PFSK-1 (cell line): ENCODE results near the gene SPATA31D4.

Experiments used
- FOXP2 ChIP-seq: optimal IDR thresholded peaks from 2 replicates; pipeline ENCODE3; 2011; ENCODE audit warnings: borderline replicate concordance, control low read depth, inconsistent platforms; ENCODE audit not compliant: insufficient read depth; ENCODE audit errors: extremely low read length, extremely low read depth
- POLR2AphosphoS5 ChIP-seq: IDR thresholded peaks from 2 replicates; pipeline ENCODE4 v1.6.1; 2012; ENCODE audit warnings: low read depth, mild to moderate bottlenecking, control low read depth, low read length, moderate library complexity
- REST ChIP-seq, 2 experiments: IDR thresholded peaks; 2 replicates each; pipeline versions ENCODE4 v1.6.1 to v1.8.0; 2011 to 2012; ENCODE audit warnings: low read depth in 2 of 2, low read length in 2 of 2, control low read depth in 1 of 2, inconsistent platforms in 1 of 2, mild to moderate bottlenecking in 1 of 2, moderate library complexity in 1 of 2; ENCODE audit not compliant: insufficient read depth in 1 of 2
- SIN3A ChIP-seq: IDR thresholded peaks from 2 replicates; pipeline ENCODE4 v1.6.1; 2012; ENCODE audit warnings: mild to moderate bottlenecking, low read length, moderate library complexity, borderline replicate concordance; ENCODE audit not compliant: insufficient read depth
- TAF1 ChIP-seq: IDR thresholded peaks from 2 replicates; pipeline ENCODE4 v1.6.1; 2012; ENCODE audit warnings: low read length, control low read depth, borderline replicate concordance; ENCODE audit not compliant: insufficient read depth

- no peak for TF ChIP-seq SIN3A
- TF ChIP-seq POLR2AphosphoS5, result no peak
- no peak for TF ChIP-seq REST (IDR thresholded peaks at IDR 0.05; ENCODE audit: insufficient read depth in 1 of 2, low read depth in 2 of 2, low read length in 2 of 2)
- no peak for TF ChIP-seq FOXP2
- no peak for TF ChIP-seq TAF1
Measured at GRCh38 chr9:81898851-81899250, 29.4 kb upstream of the SPATA31D4 start.
